GM18868 (cell line): ENCODE measurements around the gene ABITRAM.
"Not testable (repeated sequence)": the region's sequence is repeated elsewhere in the genome, so short reads cannot be mapped to it uniquely, and the experiment has no call there.

Experiments used
- ATAC-seq: cut with Tn5 transposase; IDR thresholded peaks from one replicate; pipeline ENCODE4 v1.9.1; 2021; ENCODE audit warnings: mild to moderate bottlenecking, moderate library complexity; ENCODE audit not compliant: unreplicated experiment

ABITRAM gene, protein sequence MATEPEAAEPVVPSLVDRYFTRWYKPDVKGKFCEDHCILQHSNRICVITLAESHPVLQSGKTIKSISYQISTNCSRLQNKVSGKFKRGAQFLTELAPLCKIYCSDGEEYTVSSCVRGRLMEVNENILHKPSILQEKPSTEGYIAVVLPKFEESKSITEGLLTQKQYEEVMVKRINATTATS

DNA sequence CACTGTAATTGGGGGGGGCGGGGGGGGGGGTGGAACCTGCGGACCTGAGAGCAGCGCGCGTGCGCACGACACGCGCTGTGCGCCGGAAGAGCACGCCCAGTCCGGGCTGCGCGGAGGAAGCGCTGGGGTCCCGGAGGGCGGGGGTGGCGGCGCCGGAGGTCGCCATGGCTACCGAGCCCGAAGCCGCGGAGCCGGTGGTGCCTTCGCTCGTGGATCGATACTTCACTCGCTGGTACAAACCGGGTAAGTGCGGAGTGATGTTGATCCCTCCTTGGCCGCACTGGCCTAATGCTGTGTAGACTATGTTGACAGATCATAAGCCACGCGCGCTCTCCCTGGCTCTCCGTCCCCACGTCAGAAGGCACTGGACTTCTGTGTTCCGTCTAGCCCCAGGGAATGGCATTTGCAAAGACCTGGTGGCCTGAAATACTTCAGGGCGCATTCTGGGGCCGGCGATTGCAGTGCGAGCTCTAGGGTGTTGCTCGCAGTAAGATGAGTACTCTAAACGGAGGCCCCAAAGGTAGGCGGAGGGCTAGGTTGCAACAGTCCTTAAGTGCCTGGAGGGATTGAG, at the start of gene ABITRAM:
TSS of gene ABITRAM (plus strand) at position 78 of the 571 bp plus-strand sequence. CDS start at position 165, 87 bp downstream.
- ATAC-seq: peak; percentile 84

DNA sequence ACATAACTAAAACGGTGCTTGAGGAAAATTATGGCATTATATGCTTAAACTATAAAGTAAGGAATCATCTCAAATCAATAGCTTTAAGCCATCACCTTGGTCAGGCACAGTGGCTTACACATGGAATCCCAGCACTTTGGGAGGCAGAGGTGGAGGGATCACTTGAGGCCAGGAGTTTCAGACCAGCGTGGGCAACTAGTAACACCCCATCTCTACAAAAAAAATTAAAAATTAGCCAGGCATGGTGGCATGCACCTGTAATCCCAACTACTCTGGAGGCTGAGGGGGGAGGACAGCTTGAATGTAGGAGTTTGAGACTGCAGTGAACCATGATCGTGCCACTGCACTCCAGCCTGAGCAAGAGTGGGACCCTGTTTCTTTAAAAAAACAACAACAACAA, 49.5 kb upstream of the ABITRAM start:
- no peak for ATAC-seq

DNA sequence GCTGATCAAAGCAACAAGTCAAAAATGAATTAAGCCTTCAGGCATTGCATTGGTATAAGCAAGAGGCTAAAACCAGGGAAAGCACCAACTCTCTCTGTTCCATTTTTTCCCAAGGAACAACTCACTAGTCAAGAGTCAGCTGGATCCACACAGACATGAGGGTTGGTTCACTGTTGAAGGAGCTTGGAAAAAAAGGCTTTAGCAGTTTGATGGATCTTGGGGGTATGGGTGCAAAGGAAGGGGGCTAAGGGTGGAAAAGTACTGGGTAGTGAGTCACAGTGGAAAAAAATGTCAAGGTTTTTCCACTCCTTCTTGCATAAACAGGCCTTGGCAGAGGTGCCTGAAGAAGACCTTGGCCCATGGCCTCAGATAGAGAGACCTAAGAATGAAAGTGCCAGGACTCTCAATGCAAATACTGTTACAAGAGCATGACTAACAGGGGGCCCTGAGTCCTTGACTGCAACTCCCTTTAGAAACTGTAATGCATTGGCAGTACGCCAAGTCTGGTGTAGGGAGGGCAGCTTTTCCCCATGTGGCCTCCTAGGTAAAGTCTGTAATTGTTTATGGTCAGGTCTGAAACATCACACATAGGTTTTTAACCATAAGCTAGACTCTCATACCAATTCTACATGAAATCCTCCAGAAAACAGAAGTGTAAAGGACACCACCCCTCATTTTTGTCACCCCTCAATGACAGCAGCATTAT, 48.4 kb upstream of the ABITRAM start:
- ATAC-seq: peak; percentile 98

DNA sequence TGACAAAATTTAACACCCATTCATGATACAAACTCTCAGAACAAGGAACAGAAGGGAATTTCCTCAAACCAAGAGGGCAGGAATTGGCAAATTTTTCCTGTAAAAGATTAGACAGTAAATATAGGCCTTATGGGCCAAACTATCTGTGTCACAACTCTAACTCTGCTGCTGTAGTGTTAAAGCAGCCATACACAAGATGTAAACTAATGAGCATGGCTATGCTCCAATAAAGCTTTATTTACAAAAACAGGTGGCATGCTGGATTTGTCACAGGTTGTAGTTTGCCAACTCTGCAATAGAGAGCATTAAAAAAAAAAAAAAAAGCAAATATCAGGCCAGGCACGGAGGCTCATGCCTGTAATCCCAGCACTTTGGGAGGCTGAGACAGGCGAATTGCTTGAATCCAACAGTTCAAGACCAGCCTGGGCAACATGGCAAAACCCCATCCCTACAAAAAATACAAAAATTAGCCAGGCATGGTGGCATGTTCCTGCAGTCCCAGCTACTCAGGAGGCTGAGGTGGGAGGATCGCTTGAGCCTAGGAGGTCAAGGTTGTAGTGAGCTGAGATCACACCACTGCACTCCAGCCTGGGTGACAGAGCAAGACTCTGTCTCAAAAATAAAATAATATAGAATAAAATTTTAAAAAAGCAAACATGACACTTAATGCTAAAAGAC, 47.5 kb upstream of the ABITRAM start:
- not testable (repeated sequence) for ATAC-seq

DNA sequence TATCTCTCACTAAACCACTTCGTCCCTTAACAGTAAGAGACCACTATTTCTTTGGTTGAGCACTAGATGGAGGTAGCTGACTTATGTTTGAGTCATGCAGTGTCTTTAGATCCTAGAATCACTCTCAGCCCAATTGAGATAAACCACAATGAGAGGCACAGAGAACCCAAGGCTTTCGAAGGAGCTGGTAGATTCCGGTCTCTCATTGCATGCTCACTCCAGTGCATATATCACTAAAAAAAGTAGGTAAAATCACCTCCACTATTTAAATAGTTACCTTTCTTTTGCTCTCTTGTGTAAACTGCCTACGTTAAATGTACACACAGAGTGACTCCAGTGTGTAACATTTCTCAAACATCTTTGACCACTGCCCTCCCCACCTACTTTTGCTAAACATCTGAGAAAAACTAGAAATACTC, 44.5 kb upstream of the ABITRAM start:
- no peak for ATAC-seq

DNA sequence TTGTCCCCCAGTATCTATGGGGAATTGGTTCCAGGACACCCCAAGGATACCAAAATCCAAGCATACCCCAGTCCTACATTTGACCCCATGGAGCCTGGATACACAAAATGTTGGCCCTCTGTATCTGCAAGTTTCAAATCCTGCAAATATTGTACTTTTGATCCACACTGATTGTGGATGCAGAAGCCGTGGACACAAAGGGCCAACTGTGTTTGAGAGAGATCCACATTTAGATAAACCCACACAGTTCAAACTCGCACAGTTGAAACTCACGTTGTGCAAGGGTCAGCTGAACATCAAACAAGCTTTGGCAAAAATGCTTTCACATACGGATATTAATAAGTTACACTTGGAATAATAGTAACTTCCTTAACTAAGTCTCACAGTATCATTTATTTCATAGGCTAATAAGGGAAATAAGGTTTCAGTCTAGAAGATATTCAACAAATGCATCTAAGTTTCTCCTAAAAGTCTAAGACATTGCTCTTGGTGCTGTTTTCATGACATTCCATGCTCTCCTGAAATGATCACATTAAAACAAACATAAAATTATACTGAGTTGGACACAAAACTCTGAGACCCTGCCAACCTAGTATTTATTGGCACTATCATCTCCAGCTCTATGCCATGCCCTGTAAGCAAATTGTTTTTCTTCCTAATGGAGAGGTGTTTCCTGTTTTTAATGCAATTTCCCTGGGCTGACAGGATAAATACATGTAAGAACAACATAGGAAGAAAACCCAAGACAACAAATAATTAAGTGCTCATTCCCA, 39.8 kb upstream of the ABITRAM start:
- ATAC-seq: no peak

DNA sequence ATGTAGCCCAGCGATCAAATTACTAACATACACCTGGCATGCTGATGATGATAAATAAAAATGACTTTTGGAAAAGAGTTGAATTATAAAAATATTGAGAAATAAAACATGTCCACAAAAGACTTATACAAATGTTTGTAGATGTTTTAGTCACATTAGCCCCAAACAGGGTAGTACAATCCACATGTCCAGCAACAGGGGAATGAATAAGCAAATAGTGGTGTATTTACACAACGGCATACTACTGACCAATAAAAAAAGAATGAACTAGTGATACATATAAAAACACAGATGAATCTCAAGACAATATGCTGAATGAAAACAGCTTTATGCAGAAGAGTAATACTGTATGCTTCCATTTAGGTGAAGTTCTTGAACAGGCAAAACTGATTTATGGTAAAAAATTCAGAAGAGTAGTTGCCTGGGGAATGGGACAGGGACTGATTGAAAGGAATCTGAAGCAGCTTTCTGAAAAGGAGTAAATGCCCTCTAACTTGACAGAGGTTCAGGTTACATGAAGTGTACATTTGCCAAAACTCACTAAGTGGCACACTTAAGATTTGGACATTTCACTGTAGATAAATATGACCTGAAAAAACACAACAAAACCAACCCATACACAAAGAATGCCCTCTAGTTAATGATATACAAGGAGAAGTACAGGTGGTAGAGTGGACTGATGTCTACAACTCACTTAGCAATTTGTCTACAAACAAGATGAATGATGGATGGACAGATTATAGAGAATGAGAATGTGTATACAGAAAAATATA, 36.7 kb upstream of the ABITRAM start:
- ATAC-seq: no peak

DNA sequence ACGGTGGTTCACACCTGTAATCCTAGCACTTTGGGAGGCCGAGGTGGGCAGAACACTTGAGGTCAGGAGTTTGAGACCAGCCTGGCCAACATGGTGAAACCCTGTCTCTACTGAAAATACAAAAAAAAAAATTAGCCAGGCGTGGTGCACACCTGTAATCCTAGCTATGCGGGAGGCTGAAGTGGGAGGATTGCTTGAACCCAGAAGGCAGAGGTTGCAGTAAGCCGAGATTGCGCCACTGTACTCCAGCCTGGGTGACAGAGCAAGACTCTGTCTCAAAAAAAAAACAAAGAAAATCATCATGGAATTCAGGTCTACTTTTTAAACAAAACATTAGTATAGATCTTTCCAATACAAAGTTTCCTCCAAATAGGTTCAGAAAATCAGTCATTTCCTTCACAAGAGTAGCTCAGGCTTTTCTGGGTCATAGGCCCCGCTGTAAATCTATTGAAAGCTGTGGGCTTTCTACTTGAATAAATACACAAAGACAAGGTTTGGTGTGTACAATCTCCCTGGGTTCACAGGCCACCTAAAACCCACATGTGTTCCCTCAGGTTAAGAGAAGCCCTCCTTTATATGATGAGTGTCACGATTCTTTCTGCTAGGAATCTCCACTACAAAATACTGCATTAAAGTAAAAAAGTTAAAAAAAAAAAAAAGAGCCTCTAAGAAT, 35.0 kb upstream of the ABITRAM start:
- ATAC-seq: not testable (repeated sequence)

DNA sequence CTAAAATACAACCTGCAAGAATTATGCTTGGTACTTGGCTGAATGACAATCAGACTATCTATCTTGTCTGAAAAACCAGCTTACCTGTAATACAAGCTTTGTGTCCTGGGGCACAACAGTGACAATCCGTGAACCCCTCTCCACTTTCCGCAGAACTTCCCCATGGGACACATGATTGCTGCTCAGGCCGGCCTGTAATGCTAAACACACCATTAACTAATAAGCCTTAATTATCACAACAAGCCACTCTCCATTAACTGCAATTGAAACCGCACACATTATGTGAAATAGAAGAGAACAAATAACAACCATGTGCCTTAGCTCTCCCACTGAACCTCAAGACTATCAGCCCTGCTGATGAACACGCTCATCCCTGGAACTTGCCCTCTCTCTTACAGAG, 34.0 kb upstream of the ABITRAM start:
- no peak for ATAC-seq

DNA sequence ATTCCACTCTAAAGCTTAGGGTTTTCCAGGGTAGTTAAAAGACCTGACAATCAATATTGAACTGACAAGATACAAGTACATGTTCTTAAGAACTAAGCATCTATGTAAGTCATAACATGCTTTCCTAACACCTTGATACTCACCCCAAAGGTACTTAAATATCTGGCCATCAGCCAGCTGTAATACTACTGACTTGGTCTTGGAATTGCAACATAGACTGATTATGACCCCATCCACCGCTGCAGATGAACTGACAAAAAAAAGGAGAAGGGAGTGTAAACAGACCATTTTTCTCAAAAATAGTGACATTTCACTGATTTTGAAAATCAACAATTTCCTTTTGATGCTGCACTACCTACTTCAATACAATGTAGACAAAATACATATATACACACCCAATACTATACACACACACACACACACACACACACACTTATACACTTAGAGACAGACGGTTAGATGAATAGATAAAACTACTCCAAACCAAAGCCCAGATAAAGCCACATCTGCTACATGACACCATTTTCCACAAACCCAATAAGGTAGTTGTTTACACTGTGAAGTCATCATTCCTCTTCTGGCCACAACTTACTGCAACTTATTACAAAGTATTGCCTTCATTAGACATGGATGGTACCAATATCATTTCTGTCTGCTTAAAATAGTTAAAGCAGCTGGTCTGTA, 30.6 kb upstream of the ABITRAM start:
- ATAC-seq: no peak

DNA sequence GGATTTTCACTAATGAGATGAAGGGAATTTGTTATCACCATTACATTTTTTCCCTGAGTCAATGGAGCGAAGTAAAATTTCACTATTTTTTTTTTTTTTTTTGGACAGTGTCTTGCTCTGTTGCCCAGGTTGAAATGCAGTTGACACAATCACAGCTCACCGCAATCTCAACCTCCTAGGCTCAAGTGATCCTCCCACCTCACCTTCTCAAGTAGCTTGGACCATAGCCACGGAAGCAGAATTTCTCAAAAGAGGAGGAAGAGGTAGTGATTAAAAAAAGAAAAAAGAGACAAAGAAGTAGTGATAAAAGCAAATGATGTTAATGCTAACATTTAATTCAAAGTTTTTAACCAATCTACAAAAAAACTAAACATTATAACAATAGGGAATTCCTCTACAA, 30.0 kb upstream of the ABITRAM start:
- no peak for ATAC-seq

DNA sequence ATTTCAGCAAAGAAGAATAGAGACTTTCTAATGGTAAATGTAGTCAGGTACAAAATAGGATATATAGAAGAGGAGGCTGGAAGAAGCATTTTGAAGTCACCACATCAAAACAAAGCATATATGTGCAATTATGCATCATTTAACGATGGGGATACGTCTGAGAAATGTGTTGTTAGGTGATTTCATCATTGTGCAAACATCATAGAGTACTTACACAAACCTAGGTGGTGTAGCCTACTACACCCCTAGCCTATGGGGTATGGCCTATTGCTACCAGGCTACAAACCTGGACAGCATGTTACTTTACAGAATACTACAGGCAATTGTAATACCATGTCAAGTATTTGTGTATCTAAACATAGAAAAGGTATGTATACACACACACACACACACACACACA, 28.7 kb upstream of the ABITRAM start:
- ATAC-seq: no peak

DNA sequence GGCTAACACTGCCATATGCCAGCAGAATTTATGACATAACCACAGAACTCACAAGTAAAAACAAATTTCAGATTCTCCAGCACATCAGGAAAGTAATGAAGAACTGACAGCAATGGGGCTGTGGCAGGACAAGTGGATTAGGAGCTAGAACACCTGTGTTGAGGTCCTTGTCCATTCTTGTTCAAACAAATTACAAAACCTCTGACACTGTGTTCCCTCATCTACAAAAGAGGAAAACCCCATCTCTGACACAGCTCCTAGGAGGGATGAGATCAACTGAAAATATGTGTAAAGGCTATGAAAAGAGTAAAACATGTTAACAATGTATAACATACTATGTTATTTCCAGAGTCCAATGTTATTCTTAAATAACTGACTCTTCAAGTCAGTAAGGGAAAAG, 23.8 kb upstream of the ABITRAM start:
- no peak for ATAC-seq

DNA sequence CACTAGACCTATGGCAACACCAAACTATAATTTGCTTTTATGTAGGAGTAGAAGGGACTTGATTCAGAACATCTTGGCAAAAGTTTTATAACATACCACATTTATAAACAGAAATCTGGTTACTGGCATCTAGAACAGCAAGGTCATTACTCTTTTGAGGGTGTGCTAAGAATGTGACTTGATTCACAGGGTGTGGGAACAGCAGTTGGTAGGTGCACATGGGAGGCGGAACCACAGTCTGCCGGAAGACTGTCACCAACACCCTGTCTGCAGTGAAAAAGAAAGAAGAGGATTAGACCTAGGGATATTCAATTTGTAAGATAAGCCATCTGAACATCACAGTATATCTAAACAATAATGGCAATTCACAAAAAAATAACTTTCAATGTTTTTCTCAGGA, 23.3 kb upstream of the ABITRAM start:
- no peak for ATAC-seq

DNA sequence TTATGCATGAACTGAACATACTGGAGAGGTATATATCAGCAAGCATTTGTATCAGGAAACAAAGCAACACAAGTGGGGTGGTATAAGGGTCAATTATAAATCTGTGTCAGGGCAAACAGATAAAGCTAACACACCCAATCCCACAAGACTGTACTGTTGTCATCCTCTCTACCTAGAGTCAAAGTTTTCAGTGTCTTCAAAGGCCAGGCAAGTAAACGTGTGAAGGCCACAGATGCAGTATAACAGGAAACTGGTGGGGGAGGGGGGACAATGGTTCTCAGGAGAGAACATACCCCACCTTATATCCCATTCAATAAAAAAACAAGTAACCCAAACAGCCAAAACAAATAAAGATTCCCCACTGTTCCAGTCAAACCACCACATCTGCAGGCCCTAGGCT, 22.4 kb upstream of the ABITRAM start:
- no peak for ATAC-seq

DNA sequence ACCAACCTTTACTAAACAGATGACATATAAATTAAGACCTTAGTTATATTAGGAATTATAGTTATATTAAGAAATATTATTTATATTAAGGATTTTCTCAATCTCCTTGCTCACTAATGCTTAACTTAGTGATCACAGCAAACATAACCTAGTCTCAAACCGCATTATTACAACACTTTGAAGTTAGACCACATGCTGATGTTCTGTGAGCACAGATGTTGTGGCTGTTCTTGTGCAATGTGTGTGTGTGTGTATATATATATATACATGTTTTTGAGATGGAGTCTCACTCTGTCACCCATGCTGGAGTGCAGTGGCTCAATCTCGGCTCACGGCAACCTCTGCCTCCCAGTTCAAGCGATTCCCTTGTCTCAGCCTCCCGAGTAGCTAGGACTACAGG, 20.8 kb upstream of the ABITRAM start:
- ATAC-seq: no peak

DNA sequence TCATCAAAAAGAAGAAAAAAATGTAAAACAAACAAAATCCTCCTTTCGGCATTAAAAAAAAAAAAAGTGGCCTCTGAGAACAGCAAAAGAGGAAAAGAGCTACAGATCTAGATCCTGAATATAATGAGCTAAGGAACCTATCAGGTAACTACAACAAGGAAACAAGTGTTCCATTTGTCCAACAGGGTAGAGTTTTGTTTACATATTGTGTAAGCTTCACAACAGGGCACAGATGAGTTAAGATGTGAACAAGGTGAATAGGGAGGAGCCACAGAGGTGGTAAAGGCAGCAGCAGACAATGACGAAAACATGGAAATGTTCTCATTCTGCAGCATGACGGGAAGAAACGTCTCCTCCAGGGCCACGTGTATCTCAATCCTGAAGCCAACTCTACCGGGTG, 14.7 kb upstream of the ABITRAM start:
- ATAC-seq: no peak

DNA sequence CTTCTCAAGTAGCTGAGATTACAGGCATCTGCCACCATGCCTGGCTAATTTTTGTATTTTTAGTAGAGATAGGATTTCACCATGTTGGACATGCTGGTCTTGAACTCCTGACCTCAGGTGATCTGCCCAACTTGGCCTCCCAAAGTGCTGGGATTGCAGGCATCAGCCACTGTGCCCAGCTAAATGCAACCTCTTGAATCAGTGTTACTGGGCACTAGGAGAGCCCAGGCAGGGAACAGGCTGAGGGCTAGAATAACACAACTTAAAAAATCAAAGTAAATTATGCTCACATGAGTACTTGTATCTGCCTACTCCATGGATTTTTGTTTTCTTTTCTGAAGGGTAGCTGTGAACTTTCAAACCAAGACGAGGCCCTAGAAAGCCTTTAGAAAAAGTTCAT, 13.8 kb upstream of the ABITRAM start:
- not testable (repeated sequence) for ATAC-seq

DNA sequence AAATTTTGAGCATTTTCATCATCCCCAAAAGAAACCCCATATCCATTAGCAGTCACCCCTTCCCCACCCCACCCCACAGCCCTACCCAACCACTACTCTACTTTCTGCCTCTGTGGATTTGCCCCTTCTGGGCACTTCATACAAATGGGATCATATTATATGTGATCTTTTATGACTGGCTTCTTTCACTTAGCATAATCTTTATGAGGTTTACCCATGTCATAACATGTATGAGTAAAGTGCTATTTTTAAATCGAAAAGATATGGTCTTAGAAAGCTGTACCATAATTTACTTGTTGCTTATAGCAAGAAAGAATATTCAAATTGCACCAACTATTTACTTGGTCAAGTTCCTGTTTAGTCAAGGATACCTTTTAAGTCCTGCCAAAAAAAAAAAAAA, 13.0 kb upstream of the ABITRAM start:
- ATAC-seq: no peak
